Measurements from ENCODE around the gene ARHGEF40.

GRCh38 chr14:21081521-21082142, 11.5 kb downstream of the ARHGEF40 start:
- TF ChIP-seq SMC3 (IDR thresholded peaks at IDR 0.05; ENCODE audit: borderline replicate concordance, low read length): no peak
- TF ChIP-seq ZBED1 (IDR thresholded peaks at IDR 0.05; ENCODE audit: borderline replicate concordance): no peak
- no peak for TF ChIP-seq MYC (IDR thresholded peaks at IDR 0.05; ENCODE audit: insufficient read depth, insufficient read length, insufficient replicate concordance, low read length, severe bottlenecking)
- no peak for TF ChIP-seq CTCF (IDR thresholded peaks at IDR 0.05 in 2 of 3, conservative IDR thresholded peaks at IDR 0.05 in 1 of 3; ENCODE audit: control insufficient read depth in 2 of 3, extremely low read depth in 1 of 3, insufficient read depth in 1 of 3, low read depth in 3 of 3, low read length in 3 of 3)
- TF ChIP-seq CBX5 (IDR thresholded peaks at IDR 0.05; ENCODE audit: low read depth): no peak
- TF ChIP-seq MYB (IDR thresholded peaks at IDR 0.05; ENCODE audit: borderline replicate concordance, low read depth, low read length): no peak
- TF ChIP-seq SIN3A (IDR thresholded peaks at IDR 0.05; ENCODE audit: low read depth, low read length): no peak
- TF ChIP-seq TARDBP (IDR thresholded peaks at IDR 0.05; ENCODE audit: borderline replicate concordance): no peak

Data from GM12878 (cell line).